Forelimb muscle (tissue), 1 donor: ENCODE data around the gene PORCN. TPM values are rescaled to one million over a fixed set of nuclear protein-coding genes. Genes with fewer than 3 reads are reported as not detected.

Experiments used
- DNase-seq: peaks from one replicate; pipeline ENCODE4 v3.0.0-alpha.2; 2013; ENCODE audit warnings: low read depth
- polyA plus RNA-seq: library from polyadenylated mRNA; unstranded; fragments of 120-200 nt; gene quantifications from one replicate; pipeline ENCODE4 v1.2.1, GENCODE V29; 2013; ENCODE audit not compliant: insufficient read length

The PORCN gene
- polyA plus RNA-seq, 1 donor = 3.3 TPM

GRCh38 chrX:48476919-48477318 lies 31.9 kb upstream of the PORCN start:
- no peak for DNase-seq

GRCh38 chrX:48477960-48478755 lies 30.6 kb upstream of the PORCN start:
- DNase-seq = no peak

GRCh38 chrX:48478806-48479205 lies 30.0 kb upstream of the PORCN start:
- DNase-seq = no peak

- no peak for DNase-seq
Observed at GRCh38 chrX:48480142-48480541, 28.6 kb upstream of the PORCN start.

- DNase-seq = no peak
Observed at GRCh38 chrX:48480583-48480982, 28.2 kb upstream of the PORCN start.

- DNase-seq = no peak
Observed at GRCh38 chrX:48482526-48482925, 26.3 kb upstream of the PORCN start.

GRCh38 chrX:48487362-48487798 lies 21.4 kb upstream of the PORCN start:
- no peak for DNase-seq

- DNase-seq = no peak
Observed at GRCh38 chrX:48488034-48488433, 20.8 kb upstream of the PORCN start.

- DNase-seq = no peak
Observed at GRCh38 chrX:48489296-48489695, 19.5 kb upstream of the PORCN start.

GRCh38 chrX:48489892-48490291 lies 18.9 kb upstream of the PORCN start:
- DNase-seq = no peak

- DNase-seq = no peak
Observed at GRCh38 chrX:48490661-48491060, 18.1 kb upstream of the PORCN start.

- no peak for DNase-seq
Observed at GRCh38 chrX:48491809-48492208, 17.0 kb upstream of the PORCN start.

- no peak for DNase-seq
Observed at GRCh38 chrX:48492293-48492910, 16.4 kb upstream of the PORCN start.

GRCh38 chrX:48493890-48494364 lies 14.9 kb upstream of the PORCN start:
- DNase-seq = no peak

- no peak for DNase-seq
Observed at GRCh38 chrX:48496660-48497059, 12.1 kb upstream of the PORCN start.

- no peak for DNase-seq
Observed at GRCh38 chrX:48497871-48498270, 10.9 kb upstream of the PORCN start.

- no peak for DNase-seq
Observed at GRCh38 chrX:48498374-48498809, 10.4 kb upstream of the PORCN start.

- no peak for DNase-seq
Observed at GRCh38 chrX:48504261-48504660, 4.5 kb upstream of the PORCN start.

- DNase-seq = no peak
Observed at GRCh38 chrX:48505481-48505880, 3.3 kb upstream of the PORCN start.

GRCh38 chrX:48507246-48507645 lies 1.5 kb upstream of the PORCN start:
- DNase-seq = no peak

GRCh38 chrX:48509245-48509590 lies 426 bp downstream of the PORCN start:
- DNase-seq = no peak

GRCh38 chrX:48509619-48510018 lies 827 bp downstream of the PORCN start:
- DNase-seq = no peak

- no peak for DNase-seq
Observed at GRCh38 chrX:48511560-48511959, 2.8 kb downstream of the PORCN start.
